ENCODE data around the gene MME.

MME gene

GRCh38 chr3:155064920-155065319 lies 15.2 kb upstream of the MME start:
- H3K27me3 ChIP-seq (ENCODE audit: control insufficient read depth in 1 of 2, insufficient read depth in 1 of 2, low read length in 2 of 2) = no peaks in the 10 kb centered on the region
- no peak overlapping the region for H4K8ac ChIP-seq (ENCODE audit: low read length)
- peak overlapping the region; percentile 86 for H3K9ac ChIP-seq (ENCODE audit: low read length)
- no peak overlapping the region for H2AK5ac ChIP-seq (ENCODE audit: low read length, severe bottlenecking)
- peak; percentile 65 for DNase-seq
- H2BK5ac ChIP-seq (ENCODE audit: low read depth, low read length, poor library complexity, severe bottlenecking) = no peak overlapping the region
- H2BK120ac ChIP-seq (ENCODE audit: low read depth, low read length) = no peak overlapping the region
- H3K14ac ChIP-seq (ENCODE audit: low read length in 2 of 2) = no peak overlapping the region
- H3K23ac ChIP-seq (ENCODE audit: low read length in 2 of 2) = no peak overlapping the region
- H3K9me3 ChIP-seq (ENCODE audit: control insufficient read depth, low read length) = peaks cover 4% of the 10 kb centered on the region
- H3K4me3 ChIP-seq (ENCODE audit: insufficient read depth in 1 of 2, low read depth in 1 of 2, low read length in 2 of 2) = no peak overlapping the region
- no peak overlapping the region for H3K18ac ChIP-seq (ENCODE audit: low read depth in 1 of 2, low read length in 2 of 2)
- no peak overlapping the region for H3K27ac ChIP-seq (ENCODE audit: low read length, poor library complexity, severe bottlenecking)
- no peak overlapping the region for H3K4ac ChIP-seq (ENCODE audit: low read depth in 1 of 2, low read length in 2 of 2)
- 56% methylated on average over 1 of the region's 1 CpG for WGBS
- H4K91ac ChIP-seq (ENCODE audit: low read length) = no peak overlapping the region
- H3K79me1 ChIP-seq (replicated peaks; ENCODE audit: low read length, poor library complexity, severe bottlenecking) = no peaks in the 10 kb centered on the region
- no peak overlapping the region for H2BK12ac ChIP-seq (ENCODE audit: low read length in 2 of 2)
- H3K4me1 ChIP-seq (ENCODE audit: control insufficient read depth, insufficient read depth, low read depth, low read length) = no peaks in the 10 kb centered on the region
- no peak overlapping the region for H3K4me2 ChIP-seq (ENCODE audit: low read length, poor library complexity, severe bottlenecking)
- H2BK15ac ChIP-seq (ENCODE audit: low read depth, poor library complexity, severe bottlenecking) = no peak overlapping the region
- no peak overlapping the region for H2AFZ ChIP-seq (ENCODE audit: low read depth, low read length)
- no peaks in the 10 kb centered on the region for H3K36me3 ChIP-seq (ENCODE audit: control insufficient read depth in 1 of 2, insufficient read depth in 2 of 2, low read depth in 1 of 2, low read length in 2 of 2)

DNA sequence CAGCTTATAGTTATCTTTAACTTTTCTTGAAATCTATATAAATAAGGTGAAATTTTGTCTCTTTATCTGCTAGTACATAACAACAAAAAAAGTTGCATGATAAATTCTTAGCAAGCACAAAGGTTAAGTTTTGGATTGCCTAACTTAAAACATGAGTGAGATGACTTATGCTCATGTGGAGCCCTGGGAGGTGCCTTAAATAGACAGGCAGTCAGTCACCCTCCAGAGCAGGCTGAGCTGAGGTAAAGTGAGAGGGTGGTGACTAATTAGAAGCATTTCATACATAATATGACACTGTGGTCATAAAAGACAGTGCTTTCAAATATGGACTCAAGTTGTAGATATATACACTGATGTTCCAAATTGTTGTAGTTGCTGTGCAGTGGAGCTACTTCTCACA lies 14.6 kb upstream of the MME start:
- no peak overlapping the region for H2BK5ac ChIP-seq (ENCODE audit: low read depth, low read length, poor library complexity, severe bottlenecking)
- H3K23ac ChIP-seq (ENCODE audit: low read length in 2 of 2) = no peak overlapping the region
- H3K27ac ChIP-seq (ENCODE audit: low read length, poor library complexity, severe bottlenecking) = no peak overlapping the region
- no peaks in the 10 kb centered on the region for H3K36me3 ChIP-seq (ENCODE audit: control insufficient read depth in 1 of 2, insufficient read depth in 2 of 2, low read depth in 1 of 2, low read length in 2 of 2)
- H2BK120ac ChIP-seq (ENCODE audit: low read depth, low read length) = no peak overlapping the region
- no peak overlapping the region for H3K4me2 ChIP-seq (ENCODE audit: low read length, poor library complexity, severe bottlenecking)
- no peak overlapping the region for H2AK5ac ChIP-seq (ENCODE audit: low read length, severe bottlenecking)
- no peak overlapping the region for H2BK15ac ChIP-seq (ENCODE audit: low read depth, poor library complexity, severe bottlenecking)
- no peak overlapping the region for H3K14ac ChIP-seq (ENCODE audit: low read length in 2 of 2)
- no peak overlapping the region for H3K4ac ChIP-seq (ENCODE audit: low read depth in 1 of 2, low read length in 2 of 2)
- H4K8ac ChIP-seq (ENCODE audit: low read length) = no peak overlapping the region
- H3K18ac ChIP-seq (ENCODE audit: low read depth in 1 of 2, low read length in 2 of 2) = no peak overlapping the region
- H2AFZ ChIP-seq (ENCODE audit: low read depth, low read length) = no peak overlapping the region
- no peak overlapping the region for H3K4me3 ChIP-seq (ENCODE audit: insufficient read depth in 1 of 2, low read depth in 1 of 2, low read length in 2 of 2)
- no peaks in the 10 kb centered on the region for H3K4me1 ChIP-seq (ENCODE audit: control insufficient read depth, insufficient read depth, low read depth, low read length)
- H4K91ac ChIP-seq (ENCODE audit: low read length) = no peak overlapping the region
- no peaks in the 10 kb centered on the region for H3K79me1 ChIP-seq (replicated peaks; ENCODE audit: low read length, poor library complexity, severe bottlenecking)
- no peaks in the 10 kb centered on the region for H3K27me3 ChIP-seq (ENCODE audit: control insufficient read depth in 1 of 2, insufficient read depth in 1 of 2, low read length in 2 of 2)
- peak; percentile 84 for DNase-seq
- no peak overlapping the region for H2BK12ac ChIP-seq (ENCODE audit: low read length in 2 of 2)
- peaks cover 4% of the 10 kb centered on the region for H3K9me3 ChIP-seq (ENCODE audit: control insufficient read depth, low read length)
- peak overlapping the region; percentile 86 for H3K9ac ChIP-seq (ENCODE audit: low read length)

- Histone ChIP-seq H2BK12ac (ENCODE audit: low read length in 2 of 2) (no peak overlapping the region), H2BK15ac (ENCODE audit: low read depth, poor library complexity, severe bottlenecking) (no peak overlapping the region), H3K9ac (ENCODE audit: low read length) (peak overlapping the region; percentile 86), H3K79me1 (replicated peaks; ENCODE audit: low read length, poor library complexity, severe bottlenecking) (no peaks in the 10 kb centered on the region), H3K27me3 (ENCODE audit: control insufficient read depth in 1 of 2, insufficient read depth in 1 of 2, low read length in 2 of 2) (no peaks in the 10 kb centered on the region), H3K14ac (ENCODE audit: low read length in 2 of 2) (no peak overlapping the region), H2AFZ (ENCODE audit: low read depth, low read length) (no peak overlapping the region), H3K4me2 (ENCODE audit: low read length, poor library complexity, severe bottlenecking) (no peak overlapping the region), H3K27ac (ENCODE audit: low read length, poor library complexity, severe bottlenecking) (peak overlapping the region; percentile 1), H2BK5ac (ENCODE audit: low read depth, low read length, poor library complexity, severe bottlenecking) (no peak overlapping the region), H3K23ac (ENCODE audit: low read length in 2 of 2) (no peak overlapping the region), H3K4ac (ENCODE audit: low read depth in 1 of 2, low read length in 2 of 2) (peak overlapping the region in 1 of 2 experiments; percentile 7), H4K8ac (ENCODE audit: low read length) (no peak overlapping the region), H3K4me1 (ENCODE audit: control insufficient read depth, insufficient read depth, low read depth, low read length) (peaks cover 3% of the 10 kb centered on the region), H4K91ac (ENCODE audit: low read length) (no peak overlapping the region), H3K9me3 (ENCODE audit: control insufficient read depth, low read length) (peaks cover 13% of the 10 kb centered on the region), H2BK120ac (ENCODE audit: low read depth, low read length) (no peak overlapping the region), H3K4me3 (ENCODE audit: insufficient read depth in 1 of 2, low read depth in 1 of 2, low read length in 2 of 2) (no peak overlapping the region), H3K36me3 (ENCODE audit: control insufficient read depth in 1 of 2, insufficient read depth in 2 of 2, low read depth in 1 of 2, low read length in 2 of 2) (no peaks in the 10 kb centered on the region), H2AK5ac (ENCODE audit: low read length, severe bottlenecking) (no peak overlapping the region), H3K18ac (ENCODE audit: low read depth in 1 of 2, low read length in 2 of 2) (peak overlapping the region in 1 of 2 experiments; percentile 43)
- peak; percentile 59 for DNase-seq
- WGBS = no CpG with 5 or more reads among the region's 3 CpGs
Observed at GRCh38 chr3:155069729-155070128, 10.4 kb upstream of the MME start.

DNA sequence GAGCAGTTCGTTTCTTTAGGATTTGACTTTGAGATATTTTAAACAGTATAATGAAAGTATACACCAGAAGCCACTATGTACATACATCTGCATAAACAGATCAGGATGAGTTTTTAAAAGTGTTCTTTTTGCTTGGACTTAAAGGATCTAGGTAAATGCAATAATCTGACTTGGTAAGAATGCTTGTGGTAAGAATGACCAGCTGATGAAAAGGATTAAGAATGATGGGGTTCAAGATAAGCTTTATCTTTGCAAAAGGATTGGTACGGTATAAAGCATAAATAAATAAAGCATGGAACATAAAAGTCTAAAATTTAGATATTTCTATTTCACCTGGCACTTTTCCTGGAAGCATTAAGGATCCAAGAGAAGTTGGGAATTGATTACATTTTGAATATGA lies 9.8 kb upstream of the MME start:
- H3K9me3 ChIP-seq (ENCODE audit: control insufficient read depth, low read length) = peaks cover 17% of the 10 kb centered on the region
- no CpG with 5 or more reads among the region's 2 CpGs for WGBS
- no peak overlapping the region for H3K18ac ChIP-seq (ENCODE audit: low read depth in 1 of 2, low read length in 2 of 2)
- no peak overlapping the region for H2BK15ac ChIP-seq (ENCODE audit: low read depth, poor library complexity, severe bottlenecking)
- no peak overlapping the region for H3K23ac ChIP-seq (ENCODE audit: low read length in 2 of 2)
- no peak overlapping the region for H2BK120ac ChIP-seq (ENCODE audit: low read depth, low read length)
- H2BK5ac ChIP-seq (ENCODE audit: low read depth, low read length, poor library complexity, severe bottlenecking) = peak overlapping the region; percentile 90
- no peak overlapping the region for H2BK12ac ChIP-seq (ENCODE audit: low read length in 2 of 2)
- H2AK5ac ChIP-seq (ENCODE audit: low read length, severe bottlenecking) = no peak overlapping the region
- no peak overlapping the region for H2AFZ ChIP-seq (ENCODE audit: low read depth, low read length)
- H3K79me1 ChIP-seq (replicated peaks; ENCODE audit: low read length, poor library complexity, severe bottlenecking) = no peaks in the 10 kb centered on the region
- no peak overlapping the region for H4K8ac ChIP-seq (ENCODE audit: low read length)
- H3K27ac ChIP-seq (ENCODE audit: low read length, poor library complexity, severe bottlenecking) = peak overlapping the region; percentile 97
- H4K91ac ChIP-seq (ENCODE audit: low read length) = no peak overlapping the region
- no peak overlapping the region for H3K14ac ChIP-seq (ENCODE audit: low read length in 2 of 2)
- H3K27me3 ChIP-seq (ENCODE audit: control insufficient read depth in 1 of 2, insufficient read depth in 1 of 2, low read length in 2 of 2) = no peaks in the 10 kb centered on the region
- peaks cover 3% of the 10 kb centered on the region for H3K4me1 ChIP-seq (ENCODE audit: control insufficient read depth, insufficient read depth, low read depth, low read length)
- H3K36me3 ChIP-seq (ENCODE audit: control insufficient read depth in 1 of 2, insufficient read depth in 2 of 2, low read depth in 1 of 2, low read length in 2 of 2) = no peaks in the 10 kb centered on the region
- H3K4ac ChIP-seq (ENCODE audit: low read depth in 1 of 2, low read length in 2 of 2) = no peak overlapping the region
- no peak for DNase-seq
- no peak overlapping the region for H3K4me3 ChIP-seq (ENCODE audit: insufficient read depth in 1 of 2, low read depth in 1 of 2, low read length in 2 of 2)
- no peak overlapping the region for H3K4me2 ChIP-seq (ENCODE audit: low read length, poor library complexity, severe bottlenecking)
- peak overlapping the region; percentile 86 for H3K9ac ChIP-seq (ENCODE audit: low read length)

Data from mesenchymal stem cell (in vitro differentiated cells and primary cell).